ENCODE data around the gene FCGR1A. TPM values are rescaled to one million over a fixed set of nuclear protein-coding genes. Genes with fewer than 3 reads are reported as not detected.
"Not testable (repeated sequence)": the region's sequence is repeated elsewhere in the genome, so short reads cannot be mapped to it uniquely, and the experiment has no call there.

FCGR1A gene
- total RNA-seq, 1 donor from 2014 or later: not detected

GRCh38 chr1:149811890-149812829, 29.7 kb downstream of the FCGR1A start:
- H3K4me1 Mint-ChIP-seq (ENCODE audit: unreplicated experiment); H3K36me3 Mint-ChIP-seq (ENCODE audit: low read depth, unreplicated experiment); H3K27me3 Mint-ChIP-seq (ENCODE audit: unreplicated experiment); H3K9me3 Mint-ChIP-seq (ENCODE audit: unreplicated experiment): not testable (repeated sequence)
- peak; percentile 54 for DNase-seq (ENCODE audit: low spot score)
- H3K27ac Mint-ChIP-seq (ENCODE audit: unreplicated experiment): peak overlapping the region; percentile 77
- H3K4me3 Mint-ChIP-seq (ENCODE audit: unreplicated experiment): peak overlapping the region; percentile 88

GRCh38 chr1:149812893-149813801, 30.7 kb downstream of the FCGR1A start:
- DNase-seq (ENCODE audit: low spot score): peak; percentile 22
- H3K4me1 Mint-ChIP-seq (ENCODE audit: unreplicated experiment); H3K36me3 Mint-ChIP-seq (ENCODE audit: low read depth, unreplicated experiment); H3K27me3 Mint-ChIP-seq (ENCODE audit: unreplicated experiment); H3K9me3 Mint-ChIP-seq (ENCODE audit: unreplicated experiment); H3K27ac Mint-ChIP-seq (ENCODE audit: unreplicated experiment): not testable (repeated sequence)
- H3K4me3 Mint-ChIP-seq (ENCODE audit: unreplicated experiment): peak overlapping the region; percentile 65

GRCh38 chr1:149820387-149820786, 37.9 kb downstream of the FCGR1A start:
- H3K4me1 Mint-ChIP-seq (ENCODE audit: unreplicated experiment); H3K9me3 Mint-ChIP-seq (ENCODE audit: unreplicated experiment); H3K27ac Mint-ChIP-seq (ENCODE audit: unreplicated experiment); DNase-seq (ENCODE audit: low spot score); H3K36me3 Mint-ChIP-seq (ENCODE audit: low read depth, unreplicated experiment); H3K27me3 Mint-ChIP-seq (ENCODE audit: unreplicated experiment); H3K4me3 Mint-ChIP-seq (ENCODE audit: unreplicated experiment): not testable (repeated sequence)

- not testable (repeated sequence) for DNase-seq (ENCODE audit: low spot score); H3K4me1 Mint-ChIP-seq (ENCODE audit: unreplicated experiment); H3K9me3 Mint-ChIP-seq (ENCODE audit: unreplicated experiment); H3K27ac Mint-ChIP-seq (ENCODE audit: unreplicated experiment); H3K4me3 Mint-ChIP-seq (ENCODE audit: unreplicated experiment); H3K36me3 Mint-ChIP-seq (ENCODE audit: low read depth, unreplicated experiment); H3K27me3 Mint-ChIP-seq (ENCODE audit: unreplicated experiment)
These were observed 44.1 kb downstream of the FCGR1A start for GRCh38 chr1:149826555-149826954.

GRCh38 chr1:149831764-149832315, 49.3 kb downstream of the FCGR1A start:
- H3K9me3 Mint-ChIP-seq (ENCODE audit: unreplicated experiment); H3K4me1 Mint-ChIP-seq (ENCODE audit: unreplicated experiment); H3K4me3 Mint-ChIP-seq (ENCODE audit: unreplicated experiment); H3K27ac Mint-ChIP-seq (ENCODE audit: unreplicated experiment); H3K27me3 Mint-ChIP-seq (ENCODE audit: unreplicated experiment); H3K36me3 Mint-ChIP-seq (ENCODE audit: low read depth, unreplicated experiment); DNase-seq (ENCODE audit: low spot score): not testable (repeated sequence)

- not testable (repeated sequence) for H3K4me3 Mint-ChIP-seq (ENCODE audit: unreplicated experiment); H3K27ac Mint-ChIP-seq (ENCODE audit: unreplicated experiment); H3K9me3 Mint-ChIP-seq (ENCODE audit: unreplicated experiment); H3K4me1 Mint-ChIP-seq (ENCODE audit: unreplicated experiment); H3K27me3 Mint-ChIP-seq (ENCODE audit: unreplicated experiment); H3K36me3 Mint-ChIP-seq (ENCODE audit: low read depth, unreplicated experiment); DNase-seq (ENCODE audit: low spot score)
These were observed 50.0 kb downstream of the FCGR1A start for GRCh38 chr1:149832316-149833126.

GRCh38 chr1:149833144-149833543, 50.6 kb downstream of the FCGR1A start:
- not testable (repeated sequence) for H3K27me3 Mint-ChIP-seq (ENCODE audit: unreplicated experiment); DNase-seq (ENCODE audit: low spot score); H3K36me3 Mint-ChIP-seq (ENCODE audit: low read depth, unreplicated experiment); H3K27ac Mint-ChIP-seq (ENCODE audit: unreplicated experiment); H3K4me3 Mint-ChIP-seq (ENCODE audit: unreplicated experiment); H3K9me3 Mint-ChIP-seq (ENCODE audit: unreplicated experiment); H3K4me1 Mint-ChIP-seq (ENCODE audit: unreplicated experiment)

- H3K9me3 Mint-ChIP-seq (ENCODE audit: unreplicated experiment); H3K27ac Mint-ChIP-seq (ENCODE audit: unreplicated experiment); H3K4me3 Mint-ChIP-seq (ENCODE audit: unreplicated experiment); H3K36me3 Mint-ChIP-seq (ENCODE audit: low read depth, unreplicated experiment); DNase-seq (ENCODE audit: low spot score); H3K27me3 Mint-ChIP-seq (ENCODE audit: unreplicated experiment); H3K4me1 Mint-ChIP-seq (ENCODE audit: unreplicated experiment): not testable (repeated sequence)
These were observed 58.7 kb downstream of the FCGR1A start for GRCh38 chr1:149841149-149841548.

Other genes starting within 250 kb of the FCGR1A start
- gene PPIAL4C, start 198.8 kb upstream of the FCGR1A start, total RNA-seq (ENCODE audit: unreplicated experiment): 0.64 TPM
- 7.7 TPM for gene BOLA1, start 116.9 kb downstream of the FCGR1A start, total RNA-seq (ENCODE audit: unreplicated experiment)
- 12.7 TPM for gene SV2A, start 135.2 kb downstream of the FCGR1A start, total RNA-seq (ENCODE audit: unreplicated experiment)
- 108 TPM for gene SF3B4, start 145.1 kb downstream of the FCGR1A start, total RNA-seq (ENCODE audit: unreplicated experiment)
- 10.3 TPM for gene MTMR11, start 154.2 kb downstream of the FCGR1A start, total RNA-seq (ENCODE audit: unreplicated experiment)
- gene OTUD7B, start 228.0 kb downstream of the FCGR1A start, total RNA-seq (ENCODE audit: unreplicated experiment): 20.4 TPM

Data from endothelial cell (in vitro differentiated cells).